HG03025 (cell line): ENCODE measurements around the gene DPYSL4.
"Not testable (repeated sequence)": the region's sequence is repeated elsewhere in the genome, so short reads cannot be mapped to it uniquely, and the experiment has no call there.

Experiments used
- ATAC-seq: cut with Tn5 transposase; IDR thresholded peaks from one replicate; pipeline ENCODE4 v1.9.1; 2021; ENCODE audit warnings: mild to moderate bottlenecking, moderate library complexity; ENCODE audit not compliant: unreplicated experiment, low FRiP score

DPYSL4 gene

DNA sequence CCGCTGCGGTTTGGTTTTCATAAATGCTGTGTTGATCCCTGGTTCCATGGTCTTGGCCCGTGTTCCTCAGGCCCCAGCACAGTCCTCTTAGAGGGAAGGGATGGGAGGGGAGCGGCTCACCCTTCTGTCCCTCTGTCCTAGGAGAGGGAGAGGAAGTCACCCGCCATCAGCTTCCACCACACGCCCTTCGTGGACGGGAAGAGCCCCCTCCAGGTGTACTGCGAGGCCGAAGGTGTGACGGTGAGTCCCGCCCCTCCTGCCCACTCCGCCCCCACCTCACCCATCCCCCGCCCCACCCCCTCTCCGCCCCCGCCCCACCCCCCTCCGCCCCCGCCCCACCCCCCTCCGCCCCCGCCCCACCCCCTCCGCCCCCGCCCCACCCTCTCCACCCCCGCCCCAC, 37.5 kb upstream of the DPYSL4 start:
- ATAC-seq, result no peak

DNA sequence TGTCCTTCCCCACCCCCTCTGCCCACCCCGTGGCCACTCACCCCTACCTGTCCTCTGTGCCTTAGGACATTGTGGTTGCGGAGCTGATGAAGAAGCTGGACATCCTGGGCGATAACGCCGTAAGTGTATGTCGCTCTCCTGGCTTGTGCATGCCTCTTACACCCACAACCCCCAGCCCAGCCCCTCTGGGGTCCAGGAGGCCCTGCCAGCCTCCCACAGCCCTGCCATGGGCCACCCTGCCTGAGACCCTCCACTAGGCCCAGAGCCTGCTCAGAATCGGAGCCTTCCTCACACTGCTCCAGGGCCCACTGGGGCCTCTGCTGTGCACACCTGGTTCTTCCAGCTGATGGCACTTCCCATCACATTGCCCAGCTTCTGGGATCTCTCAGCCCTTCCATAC, 36.8 kb upstream of the DPYSL4 start:
- ATAC-seq, result no peak

DNA sequence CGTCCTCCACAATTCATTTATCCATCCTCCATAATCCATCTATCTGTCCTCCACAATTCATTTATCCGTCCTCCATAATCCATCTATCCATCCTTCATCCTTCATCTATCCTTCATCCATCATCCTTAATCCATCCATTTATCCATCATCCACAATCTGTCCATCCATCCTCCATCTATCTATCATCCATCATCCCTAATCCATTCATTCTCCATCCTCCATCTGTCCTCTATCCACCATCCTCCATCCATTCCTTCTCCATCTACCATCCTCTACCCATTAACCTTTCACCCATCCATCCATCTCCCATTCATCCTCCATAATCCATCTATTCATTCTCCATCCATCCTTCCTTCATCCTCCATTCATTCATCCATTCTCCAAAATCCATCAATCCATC, 36.0 kb upstream of the DPYSL4 start:
- ATAC-seq, result no peak

DNA sequence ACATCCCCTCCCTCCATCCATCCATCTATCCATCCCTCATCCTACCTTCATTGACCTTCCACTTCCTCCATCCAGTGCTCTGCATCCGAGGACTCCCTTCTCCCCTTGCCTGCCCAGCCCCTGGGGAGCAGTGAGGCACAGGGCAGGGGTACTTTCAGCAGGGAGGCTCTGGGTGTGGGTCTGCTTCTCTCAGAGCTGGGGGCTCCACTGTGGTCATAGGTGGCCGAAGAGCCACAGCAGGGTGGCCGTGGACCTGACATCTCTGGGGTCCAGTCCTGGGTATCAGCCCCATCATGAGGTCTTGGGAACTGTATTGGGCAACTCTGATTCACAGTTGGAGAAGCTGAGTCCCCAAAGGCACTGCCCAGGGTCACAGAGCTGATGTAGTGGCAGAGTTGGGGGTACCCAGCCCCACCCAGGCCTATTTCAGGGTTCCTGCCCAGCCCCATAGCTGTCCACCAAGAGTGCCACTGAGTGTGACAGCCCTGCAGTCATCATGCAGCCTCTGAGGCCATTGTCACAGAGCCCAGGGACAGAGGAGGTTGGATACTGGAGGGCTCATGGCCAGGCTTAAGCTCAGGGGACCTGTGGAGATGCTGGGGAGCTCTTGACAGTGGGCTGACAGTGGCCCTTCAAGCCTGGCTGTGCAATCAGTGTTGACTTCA, 35.3 kb upstream of the DPYSL4 start:
- ATAC-seq, result no peak

DNA sequence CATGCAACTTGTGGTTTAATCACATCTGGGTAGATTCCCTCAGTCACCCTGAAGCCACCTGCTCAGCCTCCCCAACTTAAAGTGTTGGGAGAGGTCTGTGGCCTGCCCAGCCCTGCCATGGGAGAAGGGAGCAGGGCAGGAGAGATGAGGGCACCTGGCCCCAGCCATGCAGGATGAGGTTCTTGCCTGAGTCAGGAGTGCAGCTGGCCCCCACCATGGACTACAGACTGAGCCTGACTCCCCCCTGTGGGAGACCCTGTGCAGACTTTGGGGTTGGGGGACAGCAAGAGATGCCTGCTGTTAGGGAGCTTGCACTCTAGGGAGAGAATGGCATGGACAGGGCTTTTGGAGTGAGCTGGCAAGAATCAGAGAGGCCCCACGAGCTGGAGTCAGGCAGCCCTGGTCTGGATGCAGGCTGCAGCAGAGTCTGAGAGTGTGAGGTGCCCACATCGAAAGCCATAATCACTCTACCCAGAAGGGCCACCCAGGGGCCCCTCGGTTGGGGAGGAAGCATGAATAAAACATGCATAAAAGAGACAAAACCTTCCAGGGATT, 34.7 kb upstream of the DPYSL4 start:
- ATAC-seq, result no peak

DNA sequence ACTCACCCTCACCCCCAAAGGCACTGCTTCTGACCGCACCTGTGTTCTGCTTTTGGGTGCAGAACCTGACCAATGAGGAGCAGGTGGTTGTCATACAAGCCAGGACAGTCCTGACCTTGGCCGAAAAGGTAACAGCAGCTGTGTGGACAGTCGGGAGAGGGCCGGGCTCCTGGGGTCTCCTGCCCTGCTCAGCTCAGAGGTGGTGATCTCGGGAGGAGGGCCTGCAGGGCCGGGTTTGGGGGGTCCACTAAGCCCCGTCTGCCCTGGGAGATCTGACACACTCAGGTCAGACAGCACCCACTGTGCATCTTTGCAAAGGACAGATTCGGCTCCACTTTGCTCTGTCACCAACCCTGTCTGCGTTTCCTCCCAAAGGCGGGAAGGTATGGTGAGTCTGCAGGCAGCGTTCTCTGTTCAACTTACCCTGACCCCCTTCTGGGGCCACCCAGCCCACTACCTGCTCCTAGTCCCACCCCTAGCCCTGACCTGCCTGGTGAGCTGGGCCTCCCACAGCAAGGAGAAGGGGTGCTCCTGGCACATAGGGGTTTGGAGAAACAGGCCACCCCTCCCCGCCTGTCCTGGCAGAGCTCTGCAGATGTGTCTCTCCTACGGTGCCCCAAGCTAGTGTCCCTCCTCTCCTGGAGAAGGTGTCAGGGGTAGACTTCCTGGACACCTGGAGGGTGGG, 33.7 kb upstream of the DPYSL4 start:
- ATAC-seq, result no peak

DNA sequence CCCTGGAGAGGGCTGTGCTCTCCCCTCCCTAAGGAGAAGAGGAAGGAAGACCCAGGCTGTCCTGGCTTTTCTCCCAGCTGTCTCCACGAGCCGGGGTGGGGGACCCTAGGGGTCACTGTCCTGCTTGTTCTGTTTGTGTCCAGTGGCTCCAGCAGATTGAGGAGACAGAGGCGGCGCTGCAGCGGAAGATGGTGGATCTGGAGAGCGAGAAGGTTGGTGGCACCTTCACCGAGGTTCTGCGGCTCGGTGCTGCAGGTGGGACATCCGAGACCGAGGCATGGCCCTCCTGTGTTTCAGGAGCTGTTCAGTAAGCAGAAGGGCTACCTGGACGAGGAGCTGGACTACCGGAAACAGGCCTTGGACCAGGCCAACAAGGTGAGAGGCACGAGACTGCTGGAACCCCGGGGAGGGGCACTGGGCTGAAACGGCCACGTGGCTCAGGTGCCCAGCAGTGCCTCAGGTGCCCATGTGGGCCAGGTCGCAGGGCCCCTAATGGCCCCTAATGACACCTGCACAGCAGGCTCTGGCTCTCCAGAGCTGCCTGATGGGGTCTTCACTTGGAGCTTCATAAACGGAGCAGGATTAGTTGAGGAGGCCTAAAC, 33.0 kb upstream of the DPYSL4 start:
- ATAC-seq, result no peak

DNA sequence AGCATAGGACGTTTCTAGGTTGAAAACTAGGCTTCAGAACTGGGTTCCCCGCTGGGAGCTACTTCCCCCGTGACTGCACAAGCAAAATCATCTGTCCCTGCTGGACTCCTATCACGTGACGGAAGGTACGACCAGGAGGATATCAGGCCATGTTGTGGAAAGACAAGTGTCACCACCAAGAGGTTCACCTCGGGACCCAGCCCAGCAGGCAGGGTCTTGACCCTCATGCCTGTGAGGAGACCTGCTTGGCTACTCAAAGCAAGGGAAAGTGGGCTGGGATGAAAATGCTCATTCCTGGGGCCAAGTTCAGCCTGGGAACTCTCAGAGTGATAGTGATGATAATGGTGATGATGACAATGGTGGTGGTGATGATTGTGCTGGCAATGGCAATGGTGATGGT, 32.3 kb upstream of the DPYSL4 start:
- no peak for ATAC-seq

DNA sequence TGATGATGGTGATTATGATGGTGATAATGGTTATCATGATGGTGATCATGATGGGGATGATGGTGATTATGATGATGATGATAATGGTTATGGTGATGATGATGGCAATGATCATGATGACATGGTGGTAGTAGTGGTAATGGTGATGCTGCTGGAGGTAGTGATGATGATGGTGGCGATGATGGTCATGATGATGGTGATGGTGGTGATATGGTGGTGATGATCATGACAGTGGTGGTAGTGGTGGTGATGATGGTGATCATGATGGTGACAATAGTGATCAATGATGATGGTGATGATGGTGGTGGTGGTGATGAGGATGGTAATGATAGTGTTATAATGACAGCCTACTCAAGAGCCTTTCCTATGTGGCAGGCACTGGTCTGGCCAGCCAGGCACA, 31.8 kb upstream of the DPYSL4 start:
- ATAC-seq, result no peak

DNA sequence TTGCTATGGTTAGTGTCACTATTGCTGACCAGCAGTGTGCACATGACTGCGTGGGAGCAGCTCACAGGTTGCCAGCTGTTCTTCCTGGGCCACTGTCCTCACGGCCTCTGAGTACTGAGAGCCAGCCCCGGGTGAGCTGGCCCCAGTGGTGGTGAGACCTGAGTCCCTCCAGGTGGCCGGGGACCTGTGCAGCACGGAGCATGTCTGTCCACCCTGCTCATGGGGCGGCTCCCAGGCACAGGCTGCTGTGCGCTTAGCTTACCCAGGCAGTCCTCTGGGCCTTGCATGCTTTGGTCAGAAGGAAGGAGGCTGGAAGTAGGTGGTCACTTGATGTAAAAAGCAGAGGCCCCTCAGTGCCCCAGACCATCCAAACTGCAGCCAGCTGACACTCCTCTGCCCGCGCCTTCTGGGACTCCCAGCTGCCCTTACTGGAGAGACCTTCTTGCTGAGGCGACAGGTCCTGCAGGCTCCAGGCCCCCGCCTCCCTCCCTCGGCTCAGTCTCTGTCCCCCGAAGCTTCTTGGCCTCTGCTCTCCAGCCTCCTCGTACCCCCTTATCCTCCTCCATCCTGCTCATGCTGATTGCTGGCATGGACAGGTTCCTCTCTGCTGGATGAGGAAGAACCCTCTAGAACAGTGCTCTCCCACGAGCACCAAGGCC, 30.9 kb upstream of the DPYSL4 start:
- no peak for ATAC-seq

DNA sequence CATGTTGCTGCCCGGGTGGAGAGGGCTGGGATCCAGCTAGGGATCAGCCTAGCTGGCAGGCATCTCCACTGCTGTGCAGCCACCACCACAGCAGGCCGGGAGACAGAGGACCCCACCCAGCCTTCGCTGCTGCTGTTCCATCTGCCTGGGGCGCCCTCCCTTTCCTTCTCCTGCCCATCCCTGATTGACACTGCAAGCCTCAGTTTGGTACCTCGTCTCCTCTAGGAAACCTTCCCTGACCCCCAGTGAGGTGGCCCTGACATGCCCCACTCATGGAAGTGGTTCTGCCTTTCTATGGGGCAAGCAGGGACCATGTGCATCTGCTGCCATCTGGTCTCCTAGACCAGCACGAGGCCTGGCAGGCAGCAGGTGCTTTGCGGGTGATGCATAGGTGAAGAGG, 30.4 kb upstream of the DPYSL4 start:
- no peak for ATAC-seq

DNA sequence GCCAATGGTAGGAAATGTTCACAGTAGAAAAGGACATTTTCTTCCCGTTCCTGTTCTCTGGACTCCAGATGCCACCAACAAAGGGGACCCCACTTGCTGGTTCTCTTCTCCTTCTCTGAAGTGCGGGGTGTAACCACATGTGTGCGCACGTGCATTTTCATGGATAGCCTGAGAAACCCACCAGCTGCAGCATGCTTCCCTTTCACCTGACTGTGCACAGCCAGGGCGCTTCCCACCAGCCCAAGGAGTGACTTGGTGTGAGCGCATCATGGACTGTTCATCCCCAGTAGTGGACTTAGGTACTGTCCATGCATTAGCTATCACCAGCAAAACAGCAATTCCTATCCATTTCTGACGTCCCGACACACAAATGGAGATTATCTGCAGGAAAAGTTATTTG, 29.6 kb upstream of the DPYSL4 start:
- ATAC-seq, result no peak

DNA sequence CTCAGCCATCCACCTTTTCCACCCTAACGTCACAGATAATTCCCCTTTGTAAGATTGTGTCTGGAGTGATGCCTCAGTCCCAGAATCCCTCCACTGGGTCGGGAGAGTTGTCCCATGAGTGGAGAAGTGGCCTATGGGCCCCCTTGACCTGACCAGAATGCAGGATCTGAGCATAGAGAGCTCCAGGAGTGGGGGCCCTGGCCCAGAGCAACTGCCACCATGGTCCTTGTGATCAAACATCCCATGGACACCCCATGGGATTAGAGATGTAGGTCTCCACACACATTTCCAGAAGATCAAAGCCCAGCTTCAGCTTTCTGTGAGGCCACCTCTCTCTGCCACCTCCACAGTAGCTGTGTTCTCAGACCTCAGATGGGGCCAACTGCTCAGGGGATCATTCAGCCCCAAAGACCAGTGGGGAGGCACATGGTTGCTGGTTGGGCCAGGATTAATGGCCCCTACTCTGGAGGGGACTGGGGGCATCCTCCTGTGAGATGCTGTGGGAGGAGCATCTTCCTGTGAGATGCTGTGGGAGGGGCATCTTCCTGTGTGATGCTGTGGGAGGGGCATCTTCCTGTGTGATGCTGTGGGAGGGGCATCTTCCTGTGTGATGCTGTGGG, 28.5 kb upstream of the DPYSL4 start:
- ATAC-seq, result no peak

DNA sequence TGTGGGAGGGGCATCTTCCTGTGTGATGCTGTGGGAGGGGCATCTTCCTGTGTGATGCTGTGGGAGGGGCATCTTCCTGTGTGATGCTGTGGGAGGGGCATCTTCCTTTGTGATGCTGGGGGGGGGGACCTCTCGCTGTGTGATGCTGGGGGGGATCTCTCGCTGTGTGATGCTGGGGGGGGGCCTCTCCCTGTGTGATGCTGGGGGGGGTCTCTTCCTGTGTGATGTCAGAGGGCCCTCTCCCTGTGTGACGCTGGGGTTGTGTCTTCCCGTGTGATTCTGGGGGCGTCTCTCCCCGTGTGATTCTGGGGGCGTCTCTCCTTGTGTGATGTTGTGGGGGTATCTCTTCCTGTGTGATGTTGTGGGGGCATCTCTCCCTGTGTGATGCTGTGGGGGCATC, 27.9 kb upstream of the DPYSL4 start:
- ATAC-seq, result no peak

DNA sequence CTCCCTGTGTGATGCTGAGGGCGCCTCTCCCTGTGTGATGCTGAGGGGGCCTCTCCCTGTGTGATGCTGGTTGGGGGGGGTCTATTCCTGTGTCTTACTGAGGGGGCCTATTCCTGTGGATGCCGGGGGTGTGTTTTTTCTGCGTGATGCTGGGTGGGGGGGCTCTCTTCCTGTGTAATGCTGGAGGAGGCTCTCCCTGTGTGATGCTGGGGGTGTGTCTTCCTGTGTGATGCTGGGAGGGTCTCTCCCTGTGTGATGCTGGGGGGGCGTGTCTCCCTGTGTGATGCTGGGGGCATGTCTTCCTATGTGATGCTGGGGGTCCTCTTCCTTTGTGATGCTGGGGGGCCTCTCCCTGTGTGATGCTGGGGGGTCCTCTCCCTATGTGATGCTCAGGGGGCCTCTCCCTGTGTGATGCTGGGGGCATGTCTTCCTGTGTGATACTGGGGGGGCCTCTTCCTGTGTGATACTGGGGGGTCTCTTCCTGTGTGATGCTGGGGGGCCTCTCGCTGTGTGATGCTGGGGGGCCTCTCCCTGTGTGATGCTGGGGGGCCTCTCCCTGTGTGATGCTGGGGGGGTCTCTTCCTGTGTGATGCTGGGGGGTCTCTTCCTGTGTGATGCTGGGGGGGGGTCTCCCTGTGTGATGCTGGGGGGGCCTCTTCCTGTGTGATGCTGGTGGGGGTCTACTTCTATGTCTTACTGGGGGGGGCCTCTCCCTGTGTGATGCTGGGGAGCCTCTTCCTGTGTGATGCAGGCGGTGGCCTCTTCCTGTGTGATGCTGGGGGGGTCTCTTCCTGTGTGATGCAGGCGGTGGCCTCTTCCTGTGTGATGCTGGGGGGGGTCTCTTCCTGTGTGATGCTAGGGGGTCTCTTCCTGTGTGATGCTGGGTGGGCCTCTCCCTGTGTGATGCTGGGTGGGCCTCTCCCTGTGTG, 27.2 kb upstream of the DPYSL4 start:
- ATAC-seq, result not testable (repeated sequence)

DNA sequence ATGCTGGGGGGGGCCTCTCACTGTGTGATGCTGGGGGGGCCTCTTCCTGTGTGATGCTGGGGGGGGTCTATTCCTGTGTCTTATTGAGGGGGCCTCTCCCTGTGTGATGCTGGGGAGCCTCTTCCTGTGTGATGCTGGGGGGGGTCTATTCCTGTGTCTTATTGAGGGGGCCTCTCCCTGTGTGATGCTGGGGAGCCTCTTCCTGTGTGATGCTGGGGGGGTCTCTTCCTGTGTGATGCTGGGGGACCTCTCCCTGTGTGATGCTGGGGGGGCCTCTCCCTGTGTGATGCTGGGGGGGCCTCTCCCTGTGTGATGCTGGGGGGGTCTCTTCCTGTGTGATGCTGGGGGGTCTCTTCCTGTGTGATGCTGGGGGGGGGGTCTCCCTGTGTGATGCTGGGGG, 26.5 kb upstream of the DPYSL4 start:
- not testable (repeated sequence) for ATAC-seq

DNA sequence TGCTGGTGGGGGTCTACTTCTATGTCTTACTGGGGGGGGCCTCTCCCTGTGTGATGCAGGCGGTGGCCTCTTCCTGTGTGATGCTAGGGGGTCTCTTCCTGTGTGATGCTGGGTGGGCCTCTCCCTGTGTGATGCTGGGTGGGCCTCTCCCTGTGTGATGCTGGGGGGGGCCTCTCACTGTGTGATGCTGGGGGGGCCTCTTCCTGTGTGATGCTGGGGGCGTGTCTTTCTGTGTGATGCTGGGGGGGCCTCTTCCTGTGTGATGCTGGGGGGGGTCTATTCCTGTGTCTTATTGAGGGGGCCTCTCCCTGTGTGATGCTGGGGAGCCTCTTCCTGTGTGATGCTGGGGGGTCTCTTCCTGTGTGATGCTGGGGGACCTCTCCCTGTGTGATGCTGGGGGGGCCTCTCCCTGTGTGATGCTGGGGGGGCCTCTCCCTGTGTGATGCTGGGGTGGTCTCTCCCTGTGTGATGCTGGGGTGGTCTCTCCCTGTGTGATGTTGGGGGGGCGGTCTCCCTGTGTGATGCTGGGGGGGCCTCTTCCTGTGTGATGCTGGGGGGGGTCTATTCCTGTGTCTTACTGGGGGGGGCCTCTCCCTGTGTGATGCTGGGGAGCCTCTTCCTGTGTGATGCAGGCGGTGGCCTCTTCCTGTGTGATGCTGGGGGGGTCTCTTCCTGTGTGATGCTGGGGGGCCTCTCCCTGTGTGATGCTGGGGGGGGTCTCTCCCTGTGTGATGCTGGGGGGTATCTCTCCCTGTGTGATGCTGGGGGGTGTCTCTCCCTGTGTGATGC, 25.7 kb upstream of the DPYSL4 start:
- not testable (repeated sequence) for ATAC-seq

DNA sequence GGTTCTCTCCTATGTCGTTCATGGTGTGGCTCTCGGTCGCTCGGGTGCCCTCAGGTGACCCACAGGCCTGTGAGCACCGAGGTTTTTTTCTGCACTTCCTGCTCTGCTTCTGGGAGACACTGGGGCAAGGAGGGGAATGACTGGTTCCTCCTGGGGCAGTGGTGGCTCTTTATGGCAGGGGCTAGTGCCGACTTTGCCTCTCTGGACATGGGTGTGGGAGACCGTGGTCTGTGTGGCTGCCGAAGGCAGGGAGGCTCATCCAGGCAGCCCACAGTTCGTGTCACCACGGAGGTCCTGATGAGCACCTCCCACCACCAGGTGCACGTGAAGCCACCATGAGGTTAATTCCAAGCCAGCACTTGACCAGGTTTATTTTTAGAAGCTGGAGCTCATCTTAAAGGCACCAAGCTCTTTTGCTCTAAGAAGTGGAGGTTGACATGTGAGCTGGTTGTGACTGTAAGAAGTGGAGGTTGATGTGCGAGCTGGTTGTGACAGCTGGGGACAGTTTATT, 24.7 kb upstream of the DPYSL4 start:
- ATAC-seq, result no peak
